Fibroblast of lung (primary cell): ENCODE data around the gene H2AZ2. TPM values are rescaled to one million over a fixed set of nuclear protein-coding genes. Genes with fewer than 3 reads are reported as not detected.
"Not testable (repeated sequence)": the region's sequence is repeated elsewhere in the genome, so short reads cannot be mapped to it uniquely, and the experiment has no call there.

Experiments used
- DNase-seq, 2 donors: peaks; one replicate each; pipeline versions ENCODE4 v3.0.0 to v3.0.0-alpha.2; 2010; ENCODE audit warnings: low read depth in 2 of 2
- H2AFZ ChIP-seq: 2 replicates; pipeline ENCODE4 v1.5.1; 2012; ENCODE audit warnings: low read length, control low read depth, inconsistent platforms
- H3K27ac ChIP-seq: 2 replicates; pipeline ENCODE4 v1.5.1; 2011; ENCODE audit warnings: low read length, control low read depth; ENCODE audit not compliant: insufficient read depth
- H3K27me3 ChIP-seq: 2 replicates; pipeline ENCODE4 v1.5.1; 2011; ENCODE audit warnings: mild to moderate bottlenecking, low read length; ENCODE audit not compliant: control insufficient read depth, insufficient read depth
- H3K36me3 ChIP-seq: 2 replicates; pipeline ENCODE4 v1.5.1; 2011; ENCODE audit warnings: low read length; ENCODE audit not compliant: control insufficient read depth, insufficient read depth
- H3K4me1 ChIP-seq: 2 replicates; pipeline ENCODE4 v1.5.1; 2011; ENCODE audit warnings: low read length; ENCODE audit not compliant: control insufficient read depth, insufficient read depth; ENCODE audit errors: extremely low read depth
- H3K4me2 ChIP-seq: 2 replicates; pipeline ENCODE4 v1.5.1; 2011; ENCODE audit warnings: low read length, control low read depth; ENCODE audit not compliant: insufficient read depth; ENCODE audit errors: extremely low read depth
- H3K4me3 ChIP-seq, 4 experiments: fragments of 200-600 bp in 1 of 4; sonication (generic) in 1 of 4; replicated peaks in 1 of 4; 2 replicates each; pipeline ENCODE4 v1.5.1; 2011 to 2016; ENCODE audit warnings: low read length in 4 of 4, low read depth in 3 of 4, mild to moderate bottlenecking in 3 of 4, control low read depth in 2 of 4, inconsistent platforms in 1 of 4, mixed read lengths in 1 of 4; ENCODE audit not compliant: insufficient read depth in 1 of 4; ENCODE audit errors: control extremely low read depth in 1 of 4
- H3K79me2 ChIP-seq: 2 replicates; pipeline ENCODE4 v1.5.1; 2012; ENCODE audit warnings: mild to moderate bottlenecking, low read length, inconsistent platforms; ENCODE audit not compliant: control insufficient read depth, insufficient read depth
- H3K9ac ChIP-seq: 2 replicates; pipeline ENCODE4 v1.5.1; 2011; ENCODE audit warnings: mild to moderate bottlenecking, low read length, control low read depth; ENCODE audit not compliant: insufficient read depth
- H3K9me3 ChIP-seq: 2 replicates; pipeline ENCODE4 v1.5.1; 2012; ENCODE audit warnings: low read depth, low read length; ENCODE audit not compliant: control insufficient read depth, insufficient read depth
- H4K20me1 ChIP-seq: 2 replicates; pipeline ENCODE4 v1.5.1; 2011; ENCODE audit warnings: low read length; ENCODE audit not compliant: control insufficient read depth, insufficient read depth; ENCODE audit errors: extremely low read depth
- CTCF ChIP-seq, 2 donors: IDR thresholded peaks in 1 of 2; conservative IDR thresholded peaks in 1 of 2; 1 replicate in 1 of 2; 2 replicates in 1 of 2; pipeline ENCODE4 v1.5.1; 2011 to 2012; ENCODE audit warnings: low read length in 2 of 2, control low read depth in 1 of 2, inconsistent platforms in 1 of 2, low read depth in 1 of 2, mild to moderate bottlenecking in 1 of 2
- EZH2 ChIP-seq: IDR thresholded peaks from 2 replicates; pipeline ENCODE4 v1.5.1; 2012; ENCODE audit warnings: low read length, control low read depth, mild to moderate bottlenecking; ENCODE audit errors: missing control alignments
- polyA plus RNA-seq, 2 donors: library from polyadenylated mRNA; depleted of rRNA in 1 of 2; stranded (reverse) in 1 of 2; unstranded in 1 of 2; fragments of >200 nt; gene quantifications; 2 replicates each; pipeline ENCODE4 v1.2.1, GENCODE V29; 2011 to 2012; ENCODE audit warnings: missing spikeins in 1 of 2
- total RNA-seq: library from RNA; depleted of rRNA; stranded (reverse); fragments of >200 nt; gene quantifications from 2 replicates; pipeline ENCODE4 v1.2.1, GENCODE V29; 2014

The H2AZ2 gene
- total and polyA plus RNA-seq, 2 donors (not counting 1 experiment from before 2014, with no cell fraction given): 170 to 230 TPM

GRCh38 chr7:44876393-44876792 is 28.5 kb upstream of the H2AZ2 start:
- Histone ChIP-seq H3K36me3 (no peaks in the 10 kb centered on the region), H4K20me1 (no peaks in the 10 kb centered on the region), H3K4me3 (no peak overlapping the region), H3K27me3 (no peaks in the 10 kb centered on the region), H3K27ac (no peak overlapping the region), H3K9ac (no peak overlapping the region), H2AFZ (no peak overlapping the region), H3K4me1 (peaks cover 3% of the 10 kb centered on the region), H3K79me2 (peaks cover 32% of the 10 kb centered on the region), H3K9me3 (no peaks in the 10 kb centered on the region), H3K4me2 (no peak overlapping the region)
- DNase-seq: no peak
- TF ChIP-seq EZH2 (no peak), CTCF (conservative IDR thresholded peaks at IDR 0.05 in 1 of 2, IDR thresholded peaks at IDR 0.05 in 1 of 2; ENCODE audit: low read depth in 1 of 2, low read length in 2 of 2) (no peak)

GRCh38 chr7:44875241-44875640 is 27.4 kb upstream of the H2AZ2 start:
- Histone ChIP-seq H4K20me1 (no peaks in the 10 kb centered on the region), H3K4me3 (no peak overlapping the region), H2AFZ (no peak overlapping the region), H3K79me2 (peaks cover 21% of the 10 kb centered on the region), H3K9me3 (no peaks in the 10 kb centered on the region), H3K36me3 (no peaks in the 10 kb centered on the region), H3K27ac (no peak overlapping the region), H3K4me1 (no peaks in the 10 kb centered on the region), H3K27me3 (no peaks in the 10 kb centered on the region), H3K9ac (no peak overlapping the region), H3K4me2 (no peak overlapping the region)
- no peak for DNase-seq
- TF ChIP-seq EZH2: no peak
- TF ChIP-seq CTCF (conservative IDR thresholded peaks at IDR 0.05 in 1 of 2, IDR thresholded peaks at IDR 0.05 in 1 of 2; ENCODE audit: low read depth in 1 of 2, low read length in 2 of 2): no peak

- Histone ChIP-seq H2AFZ (no peak overlapping the region), H3K36me3 (no peaks in the 10 kb centered on the region), H3K9ac (no peak overlapping the region), H3K4me3 (no peak overlapping the region), H3K27ac (no peak overlapping the region), H3K4me1 (peaks cover under 1% of the 10 kb centered on the region), H3K79me2 (peaks cover 6% of the 10 kb centered on the region), H3K27me3 (no peaks in the 10 kb centered on the region), H4K20me1 (no peaks in the 10 kb centered on the region), H3K9me3 (no peaks in the 10 kb centered on the region), H3K4me2 (no peak overlapping the region)
- TF ChIP-seq EZH2: no peak
- no peak for TF ChIP-seq CTCF (conservative IDR thresholded peaks at IDR 0.05 in 1 of 2, IDR thresholded peaks at IDR 0.05 in 1 of 2; ENCODE audit: low read depth in 1 of 2, low read length in 2 of 2)
- no peak for DNase-seq
Measured at GRCh38 chr7:44872787-44873186, 24.9 kb upstream of the H2AZ2 start.

- H3K27me3 ChIP-seq, H2AFZ ChIP-seq, H3K36me3 ChIP-seq, DNase-seq, H3K79me2 ChIP-seq, H3K4me2 ChIP-seq, H3K4me1 ChIP-seq, H4K20me1 ChIP-seq, H3K9me3 ChIP-seq, H3K4me3 ChIP-seq, H3K27ac ChIP-seq, H3K9ac ChIP-seq: not testable (repeated sequence)
Measured at GRCh38 chr7:44871918-44872317, 24.0 kb upstream of the H2AZ2 start.

- DNase-seq, H3K4me3 ChIP-seq, H3K27me3 ChIP-seq, H3K4me1 ChIP-seq, H3K9ac ChIP-seq, H4K20me1 ChIP-seq, H2AFZ ChIP-seq, H3K36me3 ChIP-seq, H3K27ac ChIP-seq, H3K9me3 ChIP-seq, H3K4me2 ChIP-seq, H3K79me2 ChIP-seq: not testable (repeated sequence)
Measured at GRCh38 chr7:44870780-44871179, 22.9 kb upstream of the H2AZ2 start.
